ENCODE measurements around the gene NUPR1. TPM values are rescaled to one million over a fixed set of nuclear protein-coding genes. Genes with fewer than 3 reads are reported as not detected.
"Not testable (repeated sequence)": the region's sequence is repeated elsewhere in the genome, so short reads cannot be mapped to it uniquely, and the experiment has no call there.

NUPR1 gene
- total RNA-seq, 1 donor from 2014 or later = not detected

DNA sequence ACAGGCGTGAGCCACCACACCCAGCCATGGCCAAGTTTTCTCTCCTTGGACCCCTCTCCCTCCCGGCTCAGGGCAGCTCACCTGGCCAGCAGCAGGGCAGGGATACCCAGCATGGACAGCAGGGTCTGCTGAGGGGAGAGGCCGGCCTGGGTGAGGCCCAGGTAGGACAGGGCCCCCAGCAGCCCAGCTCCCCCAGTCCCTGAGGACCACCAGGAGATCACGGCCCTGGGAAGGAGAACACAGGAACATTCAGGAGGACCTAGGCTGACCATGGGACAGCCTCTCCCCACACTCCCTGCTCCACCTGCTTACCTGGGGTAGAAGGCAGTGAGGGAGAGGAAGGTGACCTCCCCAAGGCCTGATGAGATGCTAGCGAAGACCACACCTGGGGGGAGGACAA is 52.5 kb downstream of the NUPR1 start:
- Mint-ChIP-seq H3K36me3 (ENCODE audit: unreplicated experiment) (no peaks in the 10 kb centered on the region), H3K27ac (ENCODE audit: unreplicated experiment) (no peak overlapping the region), H3K4me3 (ENCODE audit: unreplicated experiment) (no peak overlapping the region), H3K27me3 (ENCODE audit: unreplicated experiment) (no peaks in the 10 kb centered on the region), H3K9me3 (ENCODE audit: unreplicated experiment) (peaks cover 2% of the 10 kb centered on the region), H3K4me1 (ENCODE audit: low read depth, unreplicated experiment) (no peaks in the 10 kb centered on the region)
- TF ChIP-seq, protein P1, sequence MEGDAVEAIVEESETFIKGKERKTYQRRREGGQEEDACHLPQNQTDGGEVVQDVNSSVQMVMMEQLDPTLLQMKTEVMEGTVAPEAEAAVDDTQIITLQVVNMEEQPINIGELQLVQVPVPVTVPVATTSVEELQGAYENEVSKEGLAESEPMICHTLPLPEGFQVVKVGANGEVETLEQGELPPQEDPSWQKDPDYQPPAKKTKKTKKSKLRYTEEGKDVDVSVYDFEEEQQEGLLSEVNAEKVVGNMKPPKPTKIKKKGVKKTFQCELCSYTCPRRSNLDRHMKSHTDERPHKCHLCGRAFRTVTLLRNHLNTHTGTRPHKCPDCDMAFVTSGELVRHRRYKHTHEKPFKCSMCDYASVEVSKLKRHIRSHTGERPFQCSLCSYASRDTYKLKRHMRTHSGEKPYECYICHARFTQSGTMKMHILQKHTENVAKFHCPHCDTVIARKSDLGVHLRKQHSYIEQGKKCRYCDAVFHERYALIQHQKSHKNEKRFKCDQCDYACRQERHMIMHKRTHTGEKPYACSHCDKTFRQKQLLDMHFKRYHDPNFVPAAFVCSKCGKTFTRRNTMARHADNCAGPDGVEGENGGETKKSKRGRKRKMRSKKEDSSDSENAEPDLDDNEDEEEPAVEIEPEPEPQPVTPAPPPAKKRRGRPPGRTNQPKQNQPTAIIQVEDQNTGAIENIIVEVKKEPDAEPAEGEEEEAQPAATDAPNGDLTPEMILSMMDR (IDR thresholded peaks at IDR 0.05; ENCODE audit: partially characterized antibody, unreplicated experiment) = no peak
- no peak for DNase-seq

DNA sequence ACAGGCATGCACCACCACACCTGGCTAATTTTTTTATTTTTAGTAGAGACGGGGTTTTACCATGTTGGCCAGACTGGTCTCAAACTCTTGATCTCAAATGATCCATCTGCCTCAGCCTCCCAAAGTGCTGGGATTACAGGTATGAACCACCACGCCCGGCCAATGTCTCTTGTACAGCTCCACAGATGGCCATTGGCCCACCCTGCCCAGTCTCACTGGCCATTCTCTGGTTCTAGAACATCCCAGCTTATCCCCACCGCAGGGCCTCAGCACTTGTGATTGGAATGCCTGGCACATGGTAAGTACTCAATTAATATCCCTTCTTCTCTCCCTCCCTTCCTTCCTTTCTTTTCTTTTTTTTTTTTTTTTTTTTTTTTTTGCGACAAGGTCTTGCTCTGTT is 55.4 kb downstream of the NUPR1 start:
- H3K4me1 Mint-ChIP-seq (ENCODE audit: low read depth, unreplicated experiment); H3K27me3 Mint-ChIP-seq (ENCODE audit: unreplicated experiment); H3K36me3 Mint-ChIP-seq (ENCODE audit: unreplicated experiment); DNase-seq; H3K9me3 Mint-ChIP-seq (ENCODE audit: unreplicated experiment); H3K27ac Mint-ChIP-seq (ENCODE audit: unreplicated experiment); H3K4me3 Mint-ChIP-seq (ENCODE audit: unreplicated experiment): not testable (repeated sequence)

Other genes with a start within 250 kb of the NUPR1 start
- gene SBK1, start 246.4 kb downstream of the NUPR1 start, total RNA-seq (ENCODE audit: unreplicated experiment) = 117 TPM
- 3.1 TPM for gene NPIPB6, start 175.5 kb downstream of the NUPR1 start, total RNA-seq (ENCODE audit: unreplicated experiment)
- gene EIF3CL, start 135.1 kb downstream of the NUPR1 start, total RNA-seq (ENCODE audit: unreplicated experiment) = 57.8 TPM
- gene NPIPB7, start 66.6 kb downstream of the NUPR1 start, total RNA-seq (ENCODE audit: unreplicated experiment) = not detected
- gene CLN3, start 46.9 kb downstream of the NUPR1 start, total RNA-seq (ENCODE audit: unreplicated experiment) = 29.4 TPM
- not detected for gene APOBR, start 44.3 kb downstream of the NUPR1 start, total RNA-seq (ENCODE audit: unreplicated experiment)
- not detected for gene IL27, start 32.1 kb downstream of the NUPR1 start, total RNA-seq (ENCODE audit: unreplicated experiment)
- gene SGF29, start 14.9 kb upstream of the NUPR1 start, total RNA-seq (ENCODE audit: unreplicated experiment) = 29.2 TPM
- gene SULT1A2, start 58.1 kb upstream of the NUPR1 start, total RNA-seq (ENCODE audit: unreplicated experiment) = not detected
- 0.54 TPM for gene SULT1A1, start 71.1 kb upstream of the NUPR1 start, total RNA-seq (ENCODE audit: unreplicated experiment)
- gene NPIPB8, start 99.1 kb upstream of the NUPR1 start, total RNA-seq (ENCODE audit: unreplicated experiment) = not detected
- gene EIF3C, start 172.5 kb upstream of the NUPR1 start, total RNA-seq (ENCODE audit: unreplicated experiment) = 832 TPM
- gene NPIPB9, start 212.8 kb upstream of the NUPR1 start, total RNA-seq (ENCODE audit: unreplicated experiment) = 3.0 TPM

Measured in glutamatergic neuron (in vitro differentiated cells).